A549 (cell line): ENCODE results near the gene RAB8A. TPM values are rescaled to one million over a fixed set of nuclear protein-coding genes. Genes with fewer than 3 reads are reported as not detected.

Experiments
- ATAC-seq, 2 experiments: fragments of 200-7000 bp in 1 of 2; fragments of >200 bp in 1 of 2; cut with Nextera tagmentation in 1 of 2; cut with Tn5 transposase in 1 of 2; 3 replicates each; pipeline versions ENCODE4 v1.8.0 to v1.9.1; 2018 to 2020; ENCODE audit warnings: mild to moderate bottlenecking in 1 of 2, moderate library complexity in 1 of 2
- CTCF ChIA-PET: fragments of 300-600 bp; sonication (Branson Sonifier 250); formaldehyde crosslinking; extraction: SDS; loops from one replicate; lab custom pipeline; 2021; ENCODE audit warnings: antibody characterized with exemption, inconsistent platforms; lab: Yijun Ruan, JAX
- POLR2A ChIA-PET: fragments of 350-600 bp; formaldehyde crosslinking; extraction: SDS; loops from one replicate; lab custom pipeline; 2021; ENCODE audit warnings: antibody characterized with exemption, inconsistent platforms; lab: Yijun Ruan, JAX
- DNase-seq, 2 experiments: peaks; one replicate each; pipeline versions ENCODE4 v3.0.0 to v3.0.0-alpha.2; 2011 to 2016; ENCODE audit warnings: low read depth in 1 of 2, low spot score in 1 of 2
- FAIRE-seq: peaks from 2 replicates; lab custom pipeline; 2011; peaks lifted over from hg19 to GRCh38; lab: Jason Lieb, UNC
- H3K27ac ChIP-seq, 2 experiments: fragments of >200 bp; sonication (Bioruptor Twin); formaldehyde crosslinking; 3 replicates each; pipeline ENCODE4 v1.5.1; 2016 to 2017
- H3K4me1 ChIP-seq: fragments of >200 bp; sonication (Bioruptor Twin); formaldehyde crosslinking; 3 replicates; pipeline ENCODE4 v1.6.1; 2016
- H3K4me2 ChIP-seq: fragments of >200 bp; sonication (Bioruptor Twin); formaldehyde crosslinking; 3 replicates; pipeline ENCODE4 v1.6.1; 2016
- H3K4me3 ChIP-seq: fragments of >200 bp; sonication (Bioruptor Twin); formaldehyde crosslinking; 3 replicates; pipeline ENCODE4 v1.5.1; 2016
- H3K9me3 ChIP-seq: fragments of >200 bp; sonication (Bioruptor Twin); formaldehyde crosslinking; 3 replicates; pipeline ENCODE4 v1.6.1; 2016
- ATOH8 ChIP-seq: fragments of 250-450 bp; sonication (Bioruptor Pico); IDR thresholded peaks from 2 replicates; pipeline ENCODE4 v1.5.0; 2020; ENCODE audit warnings: low read depth, mild to moderate bottlenecking, moderate library complexity
- EHF ChIP-seq: fragments of 250-450 bp; sonication (Bioruptor Pico); IDR thresholded peaks from 2 replicates; pipeline ENCODE4 v1.5.0; 2020; ENCODE audit warnings: mild to moderate bottlenecking
- FOSL2 ChIP-seq, 2 experiments: fragments of 450-650 bp in 1 of 2; fragments of >200 bp in 1 of 2; sonication (Bioruptor Twin) in 1 of 2; formaldehyde crosslinking; IDR thresholded peaks; 2 replicates each; pipeline versions ENCODE4 v1.5.0 to v1.6.1; 2016 to 2020; ENCODE audit warnings: mild to moderate bottlenecking in 1 of 2, moderate library complexity in 1 of 2
- HES2 ChIP-seq: fragments of >200 bp; sonication (Bioruptor Twin); formaldehyde crosslinking; IDR thresholded peaks from 2 replicates; pipeline ENCODE4 v1.6.1; 2016
- HEYL ChIP-seq: fragments of 250-450 bp; sonication (Bioruptor Pico); IDR thresholded peaks from 2 replicates; pipeline ENCODE4 v1.8.0; 2021; ENCODE audit warnings: mild to moderate bottlenecking, moderate library complexity
- MAFK ChIP-seq: fragments of 450-650 bp; IDR thresholded peaks from 2 replicates; pipeline ENCODE4 v1.6.1; 2014; ENCODE audit not compliant: partially characterized antibody
- MAZ ChIP-seq: fragments of 150-350 bp; IDR thresholded peaks from 2 replicates; pipeline ENCODE4 v1.6.1; 2014; ENCODE audit warnings: antibody characterized with exemption, low read depth, low read length, borderline replicate concordance
- NFE2L2 ChIP-seq: fragments of 150-350 bp; conservative IDR thresholded peaks from 2 replicates; pipeline ENCODE4 v1.6.1; 2014; ENCODE audit warnings: low read length
- NPAS2 ChIP-seq: fragments of 250-450 bp; sonication (Bioruptor Pico); IDR thresholded peaks from 2 replicates; pipeline ENCODE4 v1.8.0; 2022; ENCODE audit warnings: mild to moderate bottlenecking, moderate library complexity, borderline replicate concordance
- PBX3 ChIP-seq: IDR thresholded peaks from 2 replicates; pipeline ENCODE4 v1.6.1; 2012
- POLR2AphosphoS2 ChIP-seq: conservative IDR thresholded peaks from 2 replicates; pipeline ENCODE4 v1.6.1; 2012; ENCODE audit warnings: low read length, improper control_type of control experiment, inconsistent platforms
- RARB ChIP-seq: fragments of 250-450 bp; sonication (Bioruptor Pico); IDR thresholded peaks from 2 replicates; pipeline ENCODE4 v1.8.0; 2021; ENCODE audit warnings: mild to moderate bottlenecking, moderate library complexity
- REST ChIP-seq: fragments of 200-600 bp; sonication (generic); IDR thresholded peaks from 2 replicates; pipeline ENCODE4 v1.6.1; 2016; ENCODE audit warnings: antibody characterized with exemption, mild to moderate bottlenecking, moderate library complexity
- RFX5 ChIP-seq: fragments of 450-650 bp; IDR thresholded peaks from 2 replicates; pipeline ENCODE4 v1.7.1; 2014; ENCODE audit warnings: antibody characterized with exemption, mild to moderate bottlenecking, moderate library complexity
- ZFP36 ChIP-seq: fragments of 450-650 bp; IDR thresholded peaks from 2 replicates; pipeline ENCODE4 v1.6.1; 2014; ENCODE audit warnings: borderline replicate concordance; ENCODE audit not compliant: partially characterized antibody
- ZNF302 ChIP-seq: fragments of 250-450 bp; sonication (Bioruptor Pico); IDR thresholded peaks from 2 replicates; pipeline ENCODE4 v1.9.0; 2021; ENCODE audit warnings: inconsistent platforms, mild to moderate bottlenecking, moderate library complexity
- WGBS: methylation state at CpG from one replicate; pipeline ENCODE4 v1.1.6; 2017; ENCODE audit errors: missing lambda C conversion rate; 5-methylcytosine and 5-hydroxymethylcytosine counted together
- polyA plus RNA-seq, 4 experiments: library from polyadenylated mRNA; depleted of rRNA in 3 of 4; stranded (reverse); fragments of >200 nt; fragmentation: RNase III in 1 of 4; extraction: RNeasy Plus Mini Kit Qiagen cat#74134 plus additional on column Dnase treatment in 1 of 4; gene quantifications; 2 replicates in 3 of 4; 3 replicates in 1 of 4; pipeline ENCODE4 v1.2.3, GENCODE V29; 2011 to 2017

Gene RAB8A
- polyA plus RNA-seq, 2 of the 4 experiments (the other 2 are of a cell fraction) = 89.2 to 91.4 TPM

- ChIA-PET CTCF (interaction anchor here (2.0 kb wide), 1 partner anchor 119 kb away, joined by 5 read pairs; no protein-coding TSS in a partner anchor), POLR2A (no interaction called here)
- DNase-seq (no peak), FAIRE-seq (no peak), ATAC-seq (no peak; a peak in 1 of 6 replicates)
- TF ChIP-seq MAZ (no peak), MAFK (no peak), ATOH8 (CRISPR knock-in tag) (no peak), NPAS2 (CRISPR knock-in tag) (no peak), RFX5 (no peak), HEYL (CRISPR knock-in tag) (no peak), NFE2L2 (no peak), REST (no peak), PBX3 (no peak), ZFP36 (no peak), HES2 (no peak)
- Histone ChIP-seq H3K4me2 (peak overlapping the region; percentile 80), H3K4me3 (no peak overlapping the region), H3K9me3 (no peaks in the 10 kb centered on the region), H3K4me1 (peaks cover 29% of the 10 kb centered on the region), H3K27ac (peak overlapping the region; percentile 62 to 82; a peak in 4 of 6 replicates)
- WGBS = 66% methylated on average over 4 of the region's 6 CpGs
These were observed 48.8 kb downstream of the RAB8A start for GRCh38 chr19:16160445-16160942.

- TF ChIP-seq ZFP36 (peak; percentile 92), RARB (CRISPR knock-in tag) (no peak), FOSL2 (IDR thresholded peaks at IDR 0.05) (0 out of 2 replicates have a peak, but pooled peaks have one; percentile 6), FOSL2 (CRISPR knock-in tag; IDR thresholded peaks at IDR 0.05) (peak; percentile 63), MAFK (peak; percentile 39)
- TF ChIP-seq, all 56 proteins: peak for 3
- peak overlapping the region; percentile 62 to 82 for H3K27ac ChIP-seq
- FAIRE-seq = no peak
- peak overlapping the region; percentile 80 for H3K4me2 ChIP-seq
- H3K4me1 ChIP-seq = peaks cover 29% of the 10 kb centered on the region
- WGBS = 10% methylated on average over 13 of the region's 14 CpGs
- ATAC-seq = peak; percentile 82 to 87
- H3K9me3 ChIP-seq = no peaks in the 10 kb centered on the region
- ChIA-PET POLR2A (no interaction called here), CTCF (interaction anchor here (1.0 to 2.0 kb wide), 2 partner anchors 25 to 119 kb away, joined by 3 to 5 read pairs; no protein-coding TSS in a partner anchor)
- peak; percentile 54 to 60 for DNase-seq
- H3K4me3 ChIP-seq = no peak overlapping the region
These were observed 49.4 kb downstream of the RAB8A start for GRCh38 chr19:16160943-16161560.

GRCh38 chr19:16161840-16162239, 50.2 kb downstream of the RAB8A start:
- DNase-seq (peak in 1 of 2 experiments; percentile 65), ATAC-seq (peak in 1 of 2 experiments; percentile 60; a peak in 3 of 6 replicates), FAIRE-seq (no peak)
- ChIA-PET POLR2A (interaction anchor here (0.7 kb wide), 1 partner anchor 17 kb away, joined by 9 read pairs; no protein-coding TSS in a partner anchor), CTCF (interaction anchor here (1.0 to 2.0 kb wide), 4 partner anchors 20 to 120 kb away, joined by 3 to 5 read pairs (median 4); no protein-coding TSS in a partner anchor)
- TF ChIP-seq POLR2AphosphoS2 = no peak
- TF ChIP-seq HEYL (CRISPR knock-in tag) = no peak
- TF ChIP-seq RARB (CRISPR knock-in tag) = no peak
- no peak for TF ChIP-seq NPAS2 (CRISPR knock-in tag)
- TF ChIP-seq FOSL2 (IDR thresholded peaks at IDR 0.05) = no peak
- TF ChIP-seq FOSL2 (CRISPR knock-in tag; IDR thresholded peaks at IDR 0.05) = no peak
- no peak for TF ChIP-seq EHF (CRISPR knock-in tag)
- TF ChIP-seq ZFP36 = no peak
- TF ChIP-seq REST = no peak
- no peak for TF ChIP-seq ZNF302
- H3K4me2 ChIP-seq = peak overlapping the region; percentile 80
- H3K4me3 ChIP-seq = no peak overlapping the region
- H3K4me1 ChIP-seq = peaks cover 29% of the 10 kb centered on the region
- H3K27ac ChIP-seq = peak overlapping the region; percentile 62 to 82; a peak in 4 of 6 replicates
- no peaks in the 10 kb centered on the region for H3K9me3 ChIP-seq
- 12% methylated on average over 3 of the region's 3 CpGs for WGBS
